AG09319 (cell line): ENCODE results near the gene CHRDL2.

ENCODE experiments used
- DNase-seq: peaks from one replicate; pipeline ENCODE4 v3.0.0-alpha.2; 2010; ENCODE audit warnings: low read depth; ENCODE audit errors: extremely low read depth
- TF ChIP-seq, protein P1 (sequence below): IDR thresholded peaks from 2 replicates; pipeline ENCODE4 v1.5.1; 2011; ENCODE audit warnings: low read depth, mild to moderate bottlenecking, inconsistent platforms, low read length, moderate library complexity

CHRDL2 gene

DNA sequence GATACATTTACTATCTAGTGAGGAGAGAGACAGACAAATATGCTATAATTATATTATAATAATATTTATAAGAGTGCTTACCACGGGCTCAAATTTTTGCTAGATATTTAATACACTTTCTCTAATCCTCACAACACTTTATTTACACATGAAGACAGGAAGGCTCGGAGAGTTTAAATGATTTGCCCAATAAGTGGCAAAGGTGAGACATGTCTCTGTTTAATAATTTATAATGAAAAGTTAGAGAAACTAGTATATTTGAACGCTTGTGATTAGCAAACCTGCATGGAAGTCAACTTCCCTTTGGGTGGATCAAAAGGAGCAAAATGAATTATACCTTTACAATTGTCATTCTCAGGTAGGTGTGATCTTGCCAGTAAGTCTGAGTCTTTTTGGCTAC, 83.4 kb downstream of the CHRDL2 start:
- TF ChIP-seq, protein P1, sequence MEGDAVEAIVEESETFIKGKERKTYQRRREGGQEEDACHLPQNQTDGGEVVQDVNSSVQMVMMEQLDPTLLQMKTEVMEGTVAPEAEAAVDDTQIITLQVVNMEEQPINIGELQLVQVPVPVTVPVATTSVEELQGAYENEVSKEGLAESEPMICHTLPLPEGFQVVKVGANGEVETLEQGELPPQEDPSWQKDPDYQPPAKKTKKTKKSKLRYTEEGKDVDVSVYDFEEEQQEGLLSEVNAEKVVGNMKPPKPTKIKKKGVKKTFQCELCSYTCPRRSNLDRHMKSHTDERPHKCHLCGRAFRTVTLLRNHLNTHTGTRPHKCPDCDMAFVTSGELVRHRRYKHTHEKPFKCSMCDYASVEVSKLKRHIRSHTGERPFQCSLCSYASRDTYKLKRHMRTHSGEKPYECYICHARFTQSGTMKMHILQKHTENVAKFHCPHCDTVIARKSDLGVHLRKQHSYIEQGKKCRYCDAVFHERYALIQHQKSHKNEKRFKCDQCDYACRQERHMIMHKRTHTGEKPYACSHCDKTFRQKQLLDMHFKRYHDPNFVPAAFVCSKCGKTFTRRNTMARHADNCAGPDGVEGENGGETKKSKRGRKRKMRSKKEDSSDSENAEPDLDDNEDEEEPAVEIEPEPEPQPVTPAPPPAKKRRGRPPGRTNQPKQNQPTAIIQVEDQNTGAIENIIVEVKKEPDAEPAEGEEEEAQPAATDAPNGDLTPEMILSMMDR = no peak
- no peak for DNase-seq

- no peak for DNase-seq
- TF ChIP-seq, protein P1 = no peak
Observed at GRCh38 chr11:74647404-74647803, 83.8 kb downstream of the CHRDL2 start.

GRCh38 chr11:74646954-74647353, 84.3 kb downstream of the CHRDL2 start:
- DNase-seq = no peak
- TF ChIP-seq, protein P1 = no peak
